Stromal cell of bone marrow (primary cell): Measurements from ENCODE around the gene TLX2.

Experiments used
- DNase-seq: peaks from one replicate; pipeline ENCODE4 v3.0.0-alpha.2; 2012; ENCODE audit warnings: low read depth

The TLX2 gene

GRCh38 chr2:74511104-74511989, 2.9 kb upstream of the TLX2 start:
- DNase-seq = no peak

- no peak for DNase-seq
Measured at GRCh38 chr2:74512744-74513604, 1.3 kb upstream of the TLX2 start.

- DNase-seq = no peak
Measured at GRCh38 chr2:74513605-74514367, 464 bp upstream of the TLX2 start.

- DNase-seq = no peak
Measured at GRCh38 chr2:74515271-74515980, 1.2 kb downstream of the TLX2 start.

DNA sequence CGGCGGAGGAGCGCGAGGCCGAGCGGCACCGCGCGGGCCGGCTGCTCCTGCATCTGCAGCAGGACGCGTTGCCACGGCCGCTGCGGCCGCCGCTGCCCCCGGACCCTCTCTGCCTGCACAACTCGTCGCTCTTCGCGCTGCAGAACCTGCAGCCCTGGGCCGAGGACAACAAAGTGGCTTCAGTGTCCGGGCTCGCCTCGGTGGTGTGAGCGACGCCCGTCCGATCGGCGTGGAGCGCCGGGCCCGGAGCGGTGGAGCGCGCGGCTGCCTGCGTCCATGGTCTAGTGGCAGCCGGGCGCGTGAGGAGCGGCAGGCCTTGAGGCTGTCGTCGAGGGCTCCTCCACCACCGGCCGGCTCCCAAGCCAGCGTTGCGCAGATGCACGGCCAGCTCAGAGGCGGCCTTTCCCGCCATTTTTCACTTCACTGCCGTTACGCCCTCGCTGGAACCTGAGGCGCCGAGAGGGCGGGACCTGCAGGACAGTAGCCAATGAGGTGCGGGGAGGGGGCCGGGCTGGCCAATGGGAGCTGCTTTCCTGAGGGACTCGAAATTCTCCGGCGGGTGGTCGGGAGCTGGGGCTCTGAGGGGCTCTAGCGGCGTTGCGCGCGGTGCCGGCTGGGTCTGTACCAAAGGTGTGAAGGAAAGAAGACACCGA, 1.9 kb downstream of the TLX2 start:
- no peak for DNase-seq

GRCh38 chr2:74516650-74517049, 2.4 kb downstream of the TLX2 start:
- DNase-seq = no peak

DNA sequence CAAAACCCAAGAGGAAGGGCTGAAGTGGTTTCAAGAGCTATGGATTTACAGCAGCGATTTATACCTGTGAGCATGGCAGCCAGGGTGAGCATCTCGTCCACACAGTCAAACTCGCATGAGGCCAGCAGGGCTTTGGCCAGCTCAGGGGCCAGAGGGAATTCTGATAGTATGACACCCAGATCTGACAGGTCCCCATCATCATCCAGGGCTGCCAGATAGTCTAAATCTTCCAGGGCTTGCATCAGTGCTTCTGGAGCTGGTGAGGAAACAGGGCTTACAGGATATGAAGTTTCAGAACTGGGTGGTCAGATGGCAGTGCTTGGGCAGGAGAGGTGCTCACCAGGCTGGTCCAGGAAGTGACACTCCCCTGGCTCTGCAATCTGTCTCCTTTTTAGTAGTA, 8.3 kb downstream of the TLX2 start:
- DNase-seq = no peak

GRCh38 chr2:74524005-74524404, 9.8 kb downstream of the TLX2 start:
- no peak for DNase-seq

- no peak for DNase-seq
Measured at GRCh38 chr2:74524955-74525716, 10.9 kb downstream of the TLX2 start.

DNA sequence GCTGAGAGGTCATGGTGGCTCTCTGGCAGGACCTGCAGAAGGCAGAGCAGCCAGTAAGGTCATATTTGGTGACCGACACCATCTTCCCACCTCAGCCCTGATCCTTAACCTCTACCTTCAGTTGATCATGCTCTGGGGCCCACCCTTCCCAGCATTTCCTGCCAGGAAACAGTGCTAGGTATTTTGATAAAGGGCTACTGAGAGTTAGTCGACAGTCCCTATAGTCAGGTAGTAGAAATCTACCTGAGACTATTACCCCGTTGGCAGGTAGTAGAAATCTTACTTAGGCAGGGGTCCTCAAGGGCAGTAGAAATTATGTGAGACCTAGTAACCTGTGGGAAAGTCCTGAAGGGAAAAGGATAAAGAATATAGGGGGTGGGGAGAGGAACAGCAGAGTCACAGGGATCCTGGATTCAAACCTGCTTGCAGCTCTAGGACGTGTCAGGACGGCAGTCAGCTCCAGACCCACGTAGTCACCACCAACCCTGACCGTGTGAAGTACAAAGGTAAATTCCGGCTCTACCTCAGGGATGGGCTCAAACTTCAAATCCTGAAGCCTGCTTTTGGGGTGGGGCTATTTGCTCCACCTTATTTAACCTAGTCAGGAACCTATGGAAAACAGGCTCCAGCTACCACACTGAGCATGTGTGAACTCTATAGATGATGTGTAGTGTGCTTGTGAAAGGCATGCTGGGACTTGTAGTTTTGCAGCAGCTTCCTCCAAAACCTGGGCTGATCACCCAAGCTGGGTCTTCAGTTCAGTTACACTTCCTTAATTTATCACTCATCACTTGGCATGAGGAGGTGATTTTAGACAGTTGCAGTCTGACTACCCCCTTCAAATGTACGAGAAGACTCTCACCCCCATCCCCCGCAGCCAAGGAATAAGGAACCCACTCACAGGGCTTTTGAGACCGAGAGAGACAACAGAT, 11.7 kb downstream of the TLX2 start, which contains the start of gene DQX1:
DQX1 (minus strand) TSS at position 515 of the 932 bp plus-strand sequence; CDS start at position 13, 502 bp downstream.
- DNase-seq = no peak

DNA sequence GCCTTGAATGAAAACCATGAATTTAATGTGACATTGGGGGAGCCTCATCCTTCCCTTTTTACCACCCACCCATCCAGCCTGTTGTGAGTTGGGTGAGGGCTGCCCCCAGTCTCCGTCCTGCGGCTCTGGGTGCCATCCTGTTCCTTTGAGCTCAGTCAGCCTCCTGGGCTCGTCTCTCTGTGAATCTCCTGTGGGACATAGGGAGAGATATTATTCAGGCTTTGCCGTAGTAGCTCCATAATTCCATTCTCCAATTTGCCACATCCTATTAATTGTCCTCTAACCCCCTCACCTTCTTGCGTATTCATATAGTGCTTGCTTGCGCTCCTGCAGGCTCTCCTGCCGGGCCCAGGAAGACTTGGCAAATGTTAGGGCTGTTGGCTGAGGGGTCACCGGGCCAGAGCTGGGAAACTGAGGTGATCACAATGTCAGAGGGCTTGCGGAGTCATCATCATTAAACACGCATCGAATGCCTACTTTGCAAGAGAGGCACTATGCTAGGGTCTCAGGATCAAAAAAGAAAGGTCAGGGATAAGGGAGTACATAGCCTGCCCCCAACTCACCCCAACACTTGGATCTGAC, 12.5 kb downstream of the TLX2 start:
- DNase-seq = no peak

DNA sequence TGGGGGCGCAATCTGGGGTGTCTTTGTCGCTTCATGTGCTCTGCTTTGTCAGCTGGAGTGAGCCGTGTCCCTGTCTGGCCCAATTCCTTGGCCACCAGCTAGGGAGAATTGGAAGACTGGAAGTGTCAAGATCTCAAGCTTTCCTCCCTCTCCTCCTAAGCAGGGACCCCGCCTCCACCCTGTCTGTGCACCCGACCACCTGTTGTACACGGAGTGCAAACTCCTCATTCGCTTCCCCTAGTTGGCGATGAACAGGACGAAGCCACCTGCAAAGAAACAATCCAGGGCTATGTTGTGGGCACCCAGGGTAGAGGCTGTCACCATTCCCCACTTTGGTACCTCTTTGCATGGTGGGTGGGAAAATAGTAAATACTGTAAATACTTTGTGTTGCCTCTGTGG, 13.5 kb downstream of the TLX2 start:
- no peak for DNase-seq

GRCh38 chr2:74528600-74529356, 14.5 kb downstream of the TLX2 start:
- no peak for DNase-seq

DNA sequence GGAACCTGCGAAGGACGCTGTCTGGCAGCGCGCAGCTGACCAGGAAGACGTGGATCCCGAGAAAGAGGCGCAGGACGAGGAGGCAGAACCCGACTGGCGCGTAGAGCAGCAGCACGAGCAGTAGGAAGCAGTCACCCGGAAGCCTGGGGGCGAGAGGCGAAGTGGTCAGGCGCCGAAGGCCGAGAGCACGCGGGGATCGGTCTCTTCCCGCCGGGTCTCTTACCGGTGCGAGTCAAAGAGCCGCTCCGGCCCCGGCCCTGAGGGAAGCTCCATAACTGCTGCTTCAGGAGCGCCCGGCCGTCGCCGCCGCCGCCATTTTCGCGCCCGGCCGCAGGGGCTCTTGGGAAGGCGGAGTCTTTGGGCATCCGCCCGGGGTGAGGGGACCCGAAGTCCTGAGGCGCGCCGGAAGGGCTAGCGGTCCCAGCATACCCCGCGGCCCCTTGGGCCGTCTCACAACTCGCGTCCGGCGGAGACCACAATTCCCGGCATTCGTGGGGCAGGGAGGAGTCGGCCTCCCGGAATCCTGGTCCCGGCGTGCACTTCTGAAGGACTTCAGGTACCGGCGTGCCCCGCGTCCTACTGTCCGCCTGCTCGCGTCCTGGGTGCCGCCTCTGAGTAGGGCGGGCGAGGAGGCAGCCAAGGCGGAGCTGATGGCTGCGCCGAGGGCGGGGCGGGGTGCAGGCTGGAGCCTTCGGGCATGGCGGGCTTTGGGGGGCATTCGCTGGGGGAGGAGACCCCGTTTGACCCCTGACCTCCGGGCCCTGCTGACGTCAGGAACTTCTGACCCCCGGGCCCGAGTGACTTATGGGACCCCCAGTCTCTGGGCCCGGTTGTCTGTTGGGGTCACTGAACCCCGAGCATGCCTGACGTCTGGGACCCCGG, 15.3 kb downstream of the TLX2 start, which contains the start of the genes AUP1 and HTRA2:
AUP1 (minus strand) TSS at position 350 of the 882 bp plus-strand sequence; CDS start at position 273, 77 bp downstream.
HTRA2 (plus strand) TSS at position 577 of the 882 bp plus-strand sequence; CDS start at position 651, 74 bp downstream.
- peak; percentile 99 for DNase-seq

DNA sequence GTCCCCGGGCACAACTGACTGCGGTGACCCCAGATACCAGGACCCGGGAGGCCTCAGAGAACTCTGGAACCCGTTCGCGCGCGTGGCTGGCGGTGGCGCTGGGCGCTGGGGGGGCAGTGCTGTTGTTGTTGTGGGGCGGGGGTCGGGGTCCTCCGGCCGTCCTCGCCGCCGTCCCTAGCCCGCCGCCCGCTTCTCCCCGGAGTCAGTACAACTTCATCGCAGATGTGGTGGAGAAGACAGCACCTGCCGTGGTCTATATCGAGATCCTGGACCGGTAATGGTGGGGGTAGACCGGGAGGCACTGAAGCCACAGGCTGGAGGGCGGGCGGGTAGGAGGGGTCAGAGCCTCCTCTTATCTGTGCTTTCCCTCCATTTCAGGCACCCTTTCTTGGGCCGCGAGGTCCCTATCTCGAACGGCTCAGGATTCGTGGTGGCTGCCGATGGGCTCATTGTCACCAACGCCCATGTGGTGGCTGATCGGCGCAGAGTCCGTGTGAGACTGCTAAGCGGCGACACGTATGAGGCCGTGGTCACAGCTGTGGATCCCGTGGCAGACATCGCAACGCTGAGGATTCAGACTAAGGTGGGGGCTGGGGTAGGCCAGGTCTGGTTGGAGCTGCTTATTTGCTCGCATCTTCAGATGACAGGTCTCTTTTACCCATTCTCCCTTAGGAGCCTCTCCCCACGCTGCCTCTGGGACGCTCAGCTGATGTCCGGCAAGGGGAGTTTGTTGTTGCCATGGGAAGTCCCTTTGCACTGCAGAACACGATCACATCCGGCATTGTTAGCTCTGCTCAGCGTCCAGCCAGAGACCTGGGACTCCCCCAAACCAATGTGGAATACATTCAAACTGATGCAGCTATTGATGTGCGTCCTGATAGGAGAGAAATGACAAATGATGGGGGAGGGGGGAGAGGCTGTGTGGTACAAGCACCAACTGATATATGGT, 16.3 kb downstream of the TLX2 start:
- DNase-seq = no peak
